H9 (cell line): ENCODE results near the gene MED20. TPM values are rescaled to one million over a fixed set of nuclear protein-coding genes. Genes with fewer than 3 reads are reported as not detected.

Experiments used
- DNase-seq: peaks from one replicate; pipeline ENCODE4 v3.0.0-alpha.2; 2017
- H2AFZ ChIP-seq: one replicate; pipeline ENCODE4 v1.6.1; 2013; ENCODE audit warnings: mild to moderate bottlenecking, low read length, control low read depth, moderate library complexity
- H2AK5ac ChIP-seq: 2 replicates; pipeline ENCODE4 v1.6.1; 2013; ENCODE audit warnings: low read length, control low read depth, mixed read lengths; ENCODE audit not compliant: insufficient read length
- H2BK120ac ChIP-seq: one replicate; pipeline ENCODE4 v1.6.1; 2013; ENCODE audit warnings: low read depth, mild to moderate bottlenecking, low read length, control low read depth, inconsistent platforms; ENCODE audit not compliant: poor library complexity, severe bottlenecking
- H2BK12ac ChIP-seq: 2 replicates; pipeline ENCODE4 v1.6.1; 2013; ENCODE audit warnings: low read length, control low read depth, mixed read lengths, low read depth; ENCODE audit not compliant: insufficient read length
- H2BK15ac ChIP-seq: 2 replicates; pipeline ENCODE4 v1.6.1; 2013; ENCODE audit warnings: low read depth, low read length, control low read depth
- H2BK20ac ChIP-seq: one replicate; pipeline ENCODE4 v1.6.1; 2013; ENCODE audit warnings: low read depth, mild to moderate bottlenecking, low read length, control low read depth, inconsistent platforms; ENCODE audit not compliant: poor library complexity, severe bottlenecking
- H2BK5ac ChIP-seq: 2 replicates; pipeline ENCODE4 v1.6.1; 2013; ENCODE audit warnings: low read length, control low read depth, mixed read lengths; ENCODE audit not compliant: insufficient read length
- H3K14ac ChIP-seq: 2 replicates; pipeline ENCODE4 v1.6.1; 2013; ENCODE audit warnings: low read length, control low read depth; ENCODE audit not compliant: insufficient read depth
- H3K18ac ChIP-seq: 2 replicates; pipeline ENCODE4 v1.6.1; 2013; ENCODE audit warnings: low read depth, mild to moderate bottlenecking, mixed read lengths, low read length, control low read depth; ENCODE audit not compliant: insufficient read length
- H3K23ac ChIP-seq: 2 replicates; pipeline ENCODE4 v1.6.1; 2013; ENCODE audit warnings: low read length, control low read depth, mixed read lengths, low read depth; ENCODE audit not compliant: insufficient read length
- H3K23me2 ChIP-seq: 2 replicates; pipeline ENCODE4 v1.6.1; 2013; ENCODE audit warnings: low read depth, mild to moderate bottlenecking, mixed read lengths, low read length, control low read depth; ENCODE audit not compliant: insufficient read length, poor library complexity, severe bottlenecking
- H3K27ac ChIP-seq: 2 replicates; pipeline ENCODE4 v1.5.1; 2013; ENCODE audit warnings: low read length, control low read depth, mixed read lengths, low read depth; ENCODE audit not compliant: insufficient read length
- H3K27me3 ChIP-seq: 2 replicates; pipeline ENCODE4 v1.6.1; 2013; ENCODE audit warnings: low read length, control low read depth, inconsistent platforms; ENCODE audit not compliant: insufficient read depth
- H3K4ac ChIP-seq: 2 replicates; pipeline ENCODE4 v1.6.1; 2013; ENCODE audit warnings: low read depth, mild to moderate bottlenecking, control low read depth, inconsistent platforms, low read length, moderate library complexity
- H3K4me1 ChIP-seq: 2 replicates; pipeline ENCODE4 v1.6.1; 2013; ENCODE audit warnings: low read length, control low read depth, inconsistent platforms; ENCODE audit not compliant: insufficient read depth
- H3K4me2 ChIP-seq: 2 replicates; pipeline ENCODE4 v1.6.1; 2013; ENCODE audit warnings: low read length, control low read depth, mixed read lengths; ENCODE audit not compliant: insufficient read length, insufficient read depth
- H3K56ac ChIP-seq: 2 replicates; pipeline ENCODE4 v1.6.1; 2013; ENCODE audit warnings: low read depth, mild to moderate bottlenecking, mixed read lengths, low read length, control low read depth; ENCODE audit not compliant: insufficient read length
- H3K79me1 ChIP-seq: 2 replicates; pipeline ENCODE4 v1.6.1; 2013; ENCODE audit warnings: low read depth, mild to moderate bottlenecking, moderate library complexity, low read length, control low read depth, inconsistent platforms; ENCODE audit not compliant: insufficient read depth, poor library complexity, severe bottlenecking
- H3K79me2 ChIP-seq: 2 replicates; pipeline ENCODE4 v1.6.1; 2013; ENCODE audit warnings: low read length, control low read depth, inconsistent platforms; ENCODE audit not compliant: insufficient read depth
- H3K9ac ChIP-seq: 2 replicates; pipeline ENCODE4 v1.6.1; 2013; ENCODE audit warnings: low read length, control low read depth, mixed read lengths; ENCODE audit not compliant: insufficient read length; ENCODE audit errors: extremely low read depth
- H3K9me3 ChIP-seq: one replicate; pipeline ENCODE4 v1.6.1; 2013; ENCODE audit warnings: low read depth, low read length, inconsistent platforms; ENCODE audit not compliant: control insufficient read depth
- H3T11ph ChIP-seq: one replicate; pipeline ENCODE4 v1.6.1; 2013; ENCODE audit warnings: mild to moderate bottlenecking, low read length, control low read depth, inconsistent platforms
- H4K20me1 ChIP-seq: one replicate; pipeline ENCODE4 v1.6.1; 2013; ENCODE audit not compliant: control insufficient read depth, insufficient read length, insufficient read depth
- H4K5ac ChIP-seq: 2 replicates; pipeline ENCODE4 v1.6.1; 2013; ENCODE audit warnings: low read depth, mild to moderate bottlenecking, mixed read lengths, low read length, control low read depth; ENCODE audit not compliant: insufficient read length
- H4K8ac ChIP-seq: replicated peaks from 2 replicates; pipeline ENCODE4 v1.6.1; 2013; ENCODE audit warnings: low read length, control low read depth, mixed read lengths, low read depth; ENCODE audit not compliant: insufficient read length
- H4K91ac ChIP-seq: 2 replicates; pipeline ENCODE4 v1.6.1; 2013; ENCODE audit warnings: low read depth, mild to moderate bottlenecking, moderate library complexity, mixed read lengths, low read length, control low read depth; ENCODE audit not compliant: insufficient read length
- H3K27ac Mint-ChIP-seq, 3 experiments: 2 replicates in 2 of 3; 3 replicates in 1 of 3; pipeline ENCODE4 v1.8.0; 2020 to 2021; ENCODE audit warnings: mixed read lengths in 3 of 3, mild to moderate bottlenecking in 1 of 3, moderate library complexity in 1 of 3
- H3K27me3 Mint-ChIP-seq: 2 replicates; pipeline ENCODE4 v1.8.0; 2021; ENCODE audit warnings: low read depth, mild to moderate bottlenecking, moderate library complexity, mixed read lengths
- H3K36me3 Mint-ChIP-seq, 3 experiments: 2 replicates in 2 of 3; 3 replicates in 1 of 3; pipeline ENCODE4 v1.8.0; 2020 to 2021; ENCODE audit warnings: low read depth in 3 of 3, mixed read lengths in 3 of 3; ENCODE audit not compliant: insufficient read depth in 1 of 3
- H3K4me1 Mint-ChIP-seq, 2 experiments: 2 replicates each; pipeline ENCODE4 v1.8.0; 2020; ENCODE audit warnings: mixed read lengths in 2 of 2
- H3K4me3 Mint-ChIP-seq, 2 experiments: 2 replicates in 1 of 2; 3 replicates in 1 of 2; pipeline ENCODE4 v1.8.0; 2020 to 2021; ENCODE audit warnings: mild to moderate bottlenecking in 2 of 2, mixed read lengths in 2 of 2, moderate library complexity in 1 of 2
- H3K9me3 Mint-ChIP-seq, 2 experiments: 2 replicates in 1 of 2; 3 replicates in 1 of 2; pipeline ENCODE4 v1.8.0; 2020; ENCODE audit warnings: mild to moderate bottlenecking in 2 of 2, mixed read lengths in 2 of 2, moderate library complexity in 1 of 2
- whole genome bisulfite sequencing: extraction: QIAGEN DNeasy Blood & Tissue Kit; methylation state at CpG from one replicate; pipeline ENCODE4 v1.1.7; 2013; ENCODE audit warnings: missing lambda C conversion rate, low lambda C conversion rate, mixed read lengths; ENCODE audit not compliant: insufficient read length; ENCODE audit errors: extremely low coverage; 5-methylcytosine and 5-hydroxymethylcytosine counted together
- total RNA-seq: library from RNA; stranded (reverse); gene quantifications from 2 replicates; pipeline ENCODE4 v1.2.1, GENCODE V29; 2021
- TF ChIP-seq, protein P1 (sequence below): fragments of 200-600 bp; sonication (generic); conservative IDR thresholded peaks from 3 replicates; pipeline ENCODE4 v1.8.0; 2021; ENCODE audit warnings: antibody characterized with exemption, mild to moderate bottlenecking

Gene MED20
- total RNA-seq, 1 experiment from 2014 or later: 28.9 TPM

DNA sequence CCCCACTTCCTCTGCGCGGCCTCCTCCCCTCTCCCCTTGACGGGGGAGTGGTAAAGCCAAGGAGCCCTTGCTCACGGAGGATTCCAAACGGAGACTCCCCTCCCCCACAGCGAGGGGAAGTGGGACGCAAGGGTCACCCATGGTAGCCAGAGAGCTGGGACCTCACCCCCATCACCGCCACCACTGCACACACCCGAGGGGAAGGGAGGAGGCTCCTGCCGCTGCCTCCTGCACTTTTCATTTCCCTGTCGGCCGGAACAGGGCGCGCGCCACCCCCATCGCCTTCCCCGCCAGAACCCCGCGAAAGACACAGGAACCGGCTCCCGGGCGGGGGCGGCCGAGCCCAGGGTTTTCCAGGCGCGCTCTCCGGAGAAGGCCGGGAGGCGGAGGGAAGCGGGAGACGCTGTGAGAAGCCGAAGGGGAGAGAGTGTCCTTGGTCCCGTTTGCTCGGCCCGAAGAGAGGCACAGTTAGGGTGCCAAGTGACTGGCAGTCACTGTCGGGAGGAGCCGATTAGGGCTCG is 19.9 kb upstream of the MED20 start:
- Histone ChIP-seq H3K9me3 (no peaks in the 10 kb centered on the region), H3K4me2 (peak overlapping the region; percentile 81), H2BK12ac (no peak overlapping the region), H3K23ac (no peak overlapping the region), H4K91ac (no peak overlapping the region), H2BK120ac (no peak overlapping the region), H4K8ac (no peak overlapping the region), H3K4ac (no peak overlapping the region), H3K23me2 (peaks cover 7% of the 10 kb centered on the region), H3K79me1 (no peaks in the 10 kb centered on the region), H4K5ac (no peak overlapping the region), H3K56ac (no peak overlapping the region), H2AK5ac (no peak overlapping the region), H3K18ac (no peak overlapping the region), H2AFZ (no peak overlapping the region), H2BK5ac (no peak overlapping the region), H3K79me2 (no peaks in the 10 kb centered on the region), H4K20me1 (peaks cover 3% of the 10 kb centered on the region), H2BK20ac (no peak overlapping the region), H3K4me1 (peaks cover 16% of the 10 kb centered on the region; the same call in 1 of the 2 replicates), H3K27ac (no peak overlapping the region), H3T11ph (no peak overlapping the region), H3K27me3 (no peaks in the 10 kb centered on the region), H2BK15ac (no peak overlapping the region), H3K9ac (peak overlapping the region; percentile 26), H3K14ac (no peak overlapping the region; the same call in 1 of the 2 replicates)
- H3K27ac Mint-ChIP-seq: no peak overlapping the region
- H3K9me3 Mint-ChIP-seq: no peaks in the 10 kb centered on the region
- H3K4me1 Mint-ChIP-seq: peaks cover 31 to 40% of the 10 kb centered on the region in 2 experiments
- H3K36me3 Mint-ChIP-seq: peaks cover 3 to 14% (median 11%) of the 10 kb centered on the region in 3 experiments; a peak in 6 of 7 replicates
- DNase-seq: peak; percentile 47
- TF ChIP-seq, protein P1, sequence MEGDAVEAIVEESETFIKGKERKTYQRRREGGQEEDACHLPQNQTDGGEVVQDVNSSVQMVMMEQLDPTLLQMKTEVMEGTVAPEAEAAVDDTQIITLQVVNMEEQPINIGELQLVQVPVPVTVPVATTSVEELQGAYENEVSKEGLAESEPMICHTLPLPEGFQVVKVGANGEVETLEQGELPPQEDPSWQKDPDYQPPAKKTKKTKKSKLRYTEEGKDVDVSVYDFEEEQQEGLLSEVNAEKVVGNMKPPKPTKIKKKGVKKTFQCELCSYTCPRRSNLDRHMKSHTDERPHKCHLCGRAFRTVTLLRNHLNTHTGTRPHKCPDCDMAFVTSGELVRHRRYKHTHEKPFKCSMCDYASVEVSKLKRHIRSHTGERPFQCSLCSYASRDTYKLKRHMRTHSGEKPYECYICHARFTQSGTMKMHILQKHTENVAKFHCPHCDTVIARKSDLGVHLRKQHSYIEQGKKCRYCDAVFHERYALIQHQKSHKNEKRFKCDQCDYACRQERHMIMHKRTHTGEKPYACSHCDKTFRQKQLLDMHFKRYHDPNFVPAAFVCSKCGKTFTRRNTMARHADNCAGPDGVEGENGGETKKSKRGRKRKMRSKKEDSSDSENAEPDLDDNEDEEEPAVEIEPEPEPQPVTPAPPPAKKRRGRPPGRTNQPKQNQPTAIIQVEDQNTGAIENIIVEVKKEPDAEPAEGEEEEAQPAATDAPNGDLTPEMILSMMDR: no peak
- peak overlapping the region; percentile 83 to 96 for H3K4me3 Mint-ChIP-seq
- peaks cover 5% of the 10 kb centered on the region for H3K27me3 Mint-ChIP-seq
- no CpG with 5 or more reads among the region's 38 CpGs for WGBS
